AG09309 (cell line): Measurements from ENCODE around the gene PPP2R1B.
"Not testable (repeated sequence)": the region's sequence is repeated elsewhere in the genome, so short reads cannot be mapped to it uniquely, and the experiment has no call there.

ENCODE experiments used
- DNase-seq: peaks from one replicate; pipeline ENCODE4 v3.0.0-alpha.2; 2010; ENCODE audit warnings: low read depth
- H3K4me3 ChIP-seq: 2 replicates; pipeline ENCODE4 v1.5.1; 2011; ENCODE audit warnings: mild to moderate bottlenecking, low read depth, low read length, moderate library complexity; ENCODE audit not compliant: control insufficient read depth
- TF ChIP-seq, protein P1 (sequence below): IDR thresholded peaks from 2 replicates; pipeline ENCODE4 v1.5.1; 2011; ENCODE audit warnings: mild to moderate bottlenecking, low read depth, low read length, inconsistent platforms; ENCODE audit not compliant: insufficient read depth, control insufficient read depth; ENCODE audit errors: missing control alignments

PPP2R1B gene

DNA sequence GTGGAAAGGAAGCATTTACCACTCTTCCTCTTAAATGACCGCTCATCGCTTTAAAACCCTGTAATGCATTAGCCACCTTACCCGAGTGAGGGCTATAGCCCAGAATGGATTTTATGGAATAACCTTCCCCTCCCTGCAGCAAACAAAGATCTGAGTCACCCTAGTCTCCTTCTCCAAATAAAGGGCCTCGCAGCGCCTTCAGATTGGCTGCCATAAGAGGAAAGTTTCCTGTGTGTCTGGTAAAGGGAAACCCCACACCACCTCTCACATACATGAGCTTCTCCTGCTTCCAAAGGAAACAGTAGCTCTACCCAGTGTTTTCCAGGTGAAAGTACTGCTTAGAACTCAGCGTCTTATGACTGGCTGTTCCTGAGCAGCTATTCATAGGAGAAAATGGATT is 47.8 kb downstream of the PPP2R1B start:
- no peak overlapping the region for H3K4me3 ChIP-seq

GRCh38 chr11:111717660-111718059 is 48.5 kb downstream of the PPP2R1B start:
- not testable (repeated sequence) for DNase-seq, H3K4me3 ChIP-seq

More for the DNA sequence above, 47.8 kb downstream of the PPP2R1B start:
- TF ChIP-seq, protein P1, sequence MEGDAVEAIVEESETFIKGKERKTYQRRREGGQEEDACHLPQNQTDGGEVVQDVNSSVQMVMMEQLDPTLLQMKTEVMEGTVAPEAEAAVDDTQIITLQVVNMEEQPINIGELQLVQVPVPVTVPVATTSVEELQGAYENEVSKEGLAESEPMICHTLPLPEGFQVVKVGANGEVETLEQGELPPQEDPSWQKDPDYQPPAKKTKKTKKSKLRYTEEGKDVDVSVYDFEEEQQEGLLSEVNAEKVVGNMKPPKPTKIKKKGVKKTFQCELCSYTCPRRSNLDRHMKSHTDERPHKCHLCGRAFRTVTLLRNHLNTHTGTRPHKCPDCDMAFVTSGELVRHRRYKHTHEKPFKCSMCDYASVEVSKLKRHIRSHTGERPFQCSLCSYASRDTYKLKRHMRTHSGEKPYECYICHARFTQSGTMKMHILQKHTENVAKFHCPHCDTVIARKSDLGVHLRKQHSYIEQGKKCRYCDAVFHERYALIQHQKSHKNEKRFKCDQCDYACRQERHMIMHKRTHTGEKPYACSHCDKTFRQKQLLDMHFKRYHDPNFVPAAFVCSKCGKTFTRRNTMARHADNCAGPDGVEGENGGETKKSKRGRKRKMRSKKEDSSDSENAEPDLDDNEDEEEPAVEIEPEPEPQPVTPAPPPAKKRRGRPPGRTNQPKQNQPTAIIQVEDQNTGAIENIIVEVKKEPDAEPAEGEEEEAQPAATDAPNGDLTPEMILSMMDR: no peak
- DNase-seq: peak; percentile 54

DNA sequence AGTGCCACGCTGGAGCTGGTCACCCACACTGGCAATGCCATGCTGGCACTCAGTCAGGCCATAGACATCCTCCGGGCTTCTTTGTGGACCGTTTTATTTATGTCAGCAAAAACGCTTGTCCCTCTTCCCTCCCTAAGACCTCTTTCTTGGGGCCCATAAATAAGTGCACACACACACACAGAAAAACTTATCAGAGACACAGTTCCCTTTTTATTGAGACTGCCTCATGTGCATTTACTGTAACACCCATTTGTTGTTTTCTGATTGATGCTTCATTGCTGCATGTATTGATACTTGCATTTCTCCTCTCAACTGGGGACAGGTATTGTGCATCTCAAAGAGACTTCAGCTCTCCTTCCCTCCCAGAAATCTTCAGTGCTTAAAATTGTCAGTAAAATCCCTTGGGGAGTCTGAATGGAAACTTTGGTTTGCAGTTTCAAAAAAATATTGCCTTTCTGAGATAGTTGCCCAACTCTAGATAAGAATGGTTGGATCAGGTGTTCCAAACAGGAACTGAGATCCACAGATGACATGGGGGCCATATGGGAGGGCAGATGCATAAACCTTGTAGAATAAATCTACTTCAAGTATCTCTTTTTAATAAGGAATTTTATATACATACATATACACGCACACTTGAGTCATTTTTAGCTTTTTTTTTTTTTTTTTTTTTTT is 50.9 kb downstream of the PPP2R1B start:
- DNase-seq: no peak
- H3K4me3 ChIP-seq: no peak overlapping the region
- TF ChIP-seq, protein P1: no peak

GRCh38 chr11:111714522-111714921 is 51.7 kb downstream of the PPP2R1B start:
- TF ChIP-seq, protein P1: no peak
- no peak for DNase-seq
- no peak overlapping the region for H3K4me3 ChIP-seq

GRCh38 chr11:111707691-111708067 is 58.5 kb downstream of the PPP2R1B start:
- DNase-seq: no peak
- no peak overlapping the region for H3K4me3 ChIP-seq
- TF ChIP-seq, protein P1: no peak

- peak; percentile 27 for DNase-seq
- no peak overlapping the region for H3K4me3 ChIP-seq
- TF ChIP-seq, protein P1: no peak
Measured at GRCh38 chr11:111707039-111707690, 59.0 kb downstream of the PPP2R1B start.

DNA sequence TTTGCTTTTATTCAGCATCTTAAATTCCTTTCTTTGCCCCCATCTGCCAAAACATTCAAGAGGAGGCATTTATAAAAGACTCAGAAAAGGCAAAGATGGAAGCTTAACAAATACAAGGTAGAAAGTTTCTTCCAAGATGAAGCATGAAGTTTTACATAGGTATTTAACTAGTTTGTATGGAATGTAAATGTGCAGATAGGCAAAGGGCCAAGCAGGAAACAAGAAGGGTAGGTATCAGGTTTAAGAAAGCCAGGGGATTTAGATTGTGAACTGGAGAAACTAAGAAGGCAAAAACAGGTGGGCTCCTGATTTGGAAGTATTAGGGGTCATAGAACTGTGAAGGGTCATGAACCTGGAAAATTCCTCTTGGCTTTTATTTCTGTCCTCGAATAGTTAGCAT is 62.6 kb downstream of the PPP2R1B start:
- TF ChIP-seq, protein P1: no peak
- DNase-seq: no peak
- H3K4me3 ChIP-seq: no peak overlapping the region
